GM23338 (cell line): ENCODE measurements around the gene EIF3J. TPM values are rescaled to one million over a fixed set of nuclear protein-coding genes. Genes with fewer than 3 reads are reported as not detected.
A peak's percentile ranks its signal among the peaks of the same experiment; 100 is the strongest.
"Not testable (repeated sequence)": the region's sequence is repeated elsewhere in the genome, so short reads cannot be mapped to it uniquely, and the experiment has no call there.

Experiments used
- ATAC-seq: fragments of 200-7000 bp; cut with Tn5 transposase; 3 replicates; pipeline ENCODE4 v1.9.1; 2020
- DNase-seq: peaks from one replicate; pipeline ENCODE4 v3.0.0-alpha.2; 2015; ENCODE audit warnings: low spot score
- H2AFZ ChIP-seq: fragments of 200-600 bp; sonication (generic); 2 replicates; pipeline ENCODE4 v1.8.0; 2016; ENCODE audit warnings: antibody characterized with exemption, mild to moderate bottlenecking, moderate library complexity
- H3F3A ChIP-seq: fragments of 200-600 bp; sonication (generic); replicated peaks from 2 replicates; pipeline ENCODE4 v1.8.0; 2017; ENCODE audit warnings: antibody characterized with exemption, mixed run types, low read depth
- H3K27ac ChIP-seq: fragments of 200-600 bp; sonication (generic); 2 replicates; pipeline ENCODE4 v1.6.1; 2016; ENCODE audit warnings: low read depth
- H3K27me3 ChIP-seq: fragments of 200-600 bp; sonication (generic); 2 replicates; pipeline ENCODE4 v1.8.0; 2016; ENCODE audit warnings: mild to moderate bottlenecking, mixed run types, moderate library complexity; ENCODE audit not compliant: insufficient read depth
- H3K36me3 ChIP-seq: fragments of 200-600 bp; sonication (generic); 2 replicates; pipeline ENCODE4 v1.8.0; 2016; ENCODE audit warnings: mild to moderate bottlenecking; ENCODE audit not compliant: insufficient read depth
- H3K4me1 ChIP-seq: fragments of 200-600 bp; sonication (generic); 2 replicates; pipeline ENCODE4 v1.8.0; 2016; ENCODE audit warnings: mild to moderate bottlenecking, moderate library complexity; ENCODE audit not compliant: insufficient read depth
- H3K4me2 ChIP-seq: fragments of 200-600 bp; sonication (generic); 2 replicates; pipeline ENCODE4 v1.7.1; 2017; ENCODE audit warnings: mixed run types
- H3K4me3 ChIP-seq: fragments of 200-600 bp; sonication (generic); 2 replicates; pipeline ENCODE4 v1.6.1; 2016; ENCODE audit warnings: mixed run types
- H3K79me2 ChIP-seq: fragments of 200-600 bp; sonication (generic); replicated peaks from 2 replicates; pipeline ENCODE4 v1.8.0; 2017; ENCODE audit warnings: mild to moderate bottlenecking; ENCODE audit not compliant: insufficient read depth
- H3K9me2 ChIP-seq: fragments of 200-600 bp; sonication (generic); 2 replicates; pipeline ENCODE4 v1.8.0; 2017; ENCODE audit not compliant: insufficient read depth
- H4K20me1 ChIP-seq: fragments of 200-600 bp; sonication (generic); replicated peaks from 2 replicates; pipeline ENCODE4 v1.8.0; 2017; ENCODE audit warnings: mild to moderate bottlenecking; ENCODE audit not compliant: insufficient read depth
- H3K27ac Mint-ChIP-seq: 2 replicates; pipeline ENCODE4 v1.8.0; 2020; ENCODE audit warnings: inconsistent platforms, mild to moderate bottlenecking, moderate library complexity, mixed read lengths
- H3K27me3 Mint-ChIP-seq: 3 replicates; pipeline ENCODE4 v1.8.0; 2022; ENCODE audit warnings: low read depth, mild to moderate bottlenecking, moderate library complexity, mixed read lengths, inconsistent platforms; ENCODE audit not compliant: insufficient read depth, poor library complexity
- H3K36me3 Mint-ChIP-seq: 3 replicates; pipeline ENCODE4 v1.8.0; 2021; ENCODE audit warnings: low read depth, mild to moderate bottlenecking, inconsistent platforms, moderate library complexity, mixed read lengths
- H3K4me1 Mint-ChIP-seq: 3 replicates; pipeline ENCODE4 v1.8.0; 2020; ENCODE audit warnings: mild to moderate bottlenecking, inconsistent platforms, mixed read lengths
- H3K4me3 Mint-ChIP-seq: 3 replicates; pipeline ENCODE4 v1.8.0; 2021; ENCODE audit warnings: moderate library complexity, mild to moderate bottlenecking, inconsistent platforms, mixed read lengths
- H3K9me3 Mint-ChIP-seq: 3 replicates; pipeline ENCODE4 v1.8.0; 2020; ENCODE audit warnings: moderate library complexity, mild to moderate bottlenecking, inconsistent platforms, mixed read lengths
- CTCF ChIP-seq, 2 experiments: fragments of 200-600 bp in 1 of 2; sonication (generic) in 1 of 2; conservative IDR thresholded peaks; 2 replicates each; pipeline versions ENCODE4 v1.5.1 to v1.6.1; 2016 to 2017; ENCODE audit warnings: antibody characterized with exemption in 2 of 2, low read depth in 2 of 2, mild to moderate bottlenecking in 2 of 2, moderate library complexity in 1 of 2
- NANOG ChIP-seq: IDR thresholded peaks from 2 replicates; pipeline ENCODE4 v1.6.1; 2016; ENCODE audit warnings: antibody characterized with exemption, borderline replicate concordance
- STAT1 ChIP-seq: IDR thresholded peaks from one replicate; pipeline ENCODE4 v1.6.1; 2016; ENCODE audit warnings: antibody characterized with exemption; ENCODE audit not compliant: unreplicated experiment
- ZNF331 ChIP-seq: fragments of 250-450 bp; sonication (Bioruptor Pico); IDR thresholded peaks from 2 replicates; pipeline ENCODE4 v1.5.0; 2020; ENCODE audit warnings: low read depth, mild to moderate bottlenecking, moderate library complexity
- ZNF462 ChIP-seq: fragments of 250-450 bp; sonication (Bioruptor Pico); IDR thresholded peaks from 2 replicates; pipeline ENCODE4 v1.5.0; 2020; ENCODE audit warnings: mild to moderate bottlenecking, moderate library complexity
- polyA plus RNA-seq: library from polyadenylated mRNA; unstranded; fragments of >200 nt; fragmentation: Nextera tagmentation; extraction: Ambion mirVana; gene quantifications from 2 replicates; pipeline ENCODE4 v1.2.1, GENCODE V29; 2016
- total RNA-seq: library from RNA; depleted of rRNA; stranded (reverse); fragments of >200 nt; shearing (Covaris generic); gene quantifications from 2 replicates; pipeline ENCODE4 v1.2.3, GENCODE V29; 2014

EIF3J gene
- total and polyA plus RNA-seq, 2 experiments from 2014 or later = 62.7 to 66.6 TPM

DNA sequence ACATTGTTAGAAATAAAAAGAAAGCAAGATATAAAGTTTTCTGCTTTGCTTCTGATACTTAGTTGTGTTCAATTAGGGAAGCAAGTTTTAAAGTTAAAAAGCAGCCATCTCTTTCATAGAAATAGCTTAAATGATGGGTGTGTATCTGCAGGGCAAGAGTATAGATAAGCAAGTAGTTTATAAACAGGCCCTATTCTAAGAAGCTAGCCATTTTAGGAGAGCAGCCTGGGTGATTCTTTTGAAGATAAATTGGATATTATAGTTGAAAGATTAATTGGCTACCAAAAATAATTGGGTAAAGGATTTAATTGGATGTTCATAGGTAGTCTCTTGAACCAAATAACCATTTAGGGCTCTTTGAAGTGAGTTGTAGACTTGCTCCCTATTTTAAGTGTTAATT lies 5.6 kb downstream of the EIF3J start (continued):
- no peak for TF ChIP-seq STAT1
- TF ChIP-seq CTCF (conservative IDR thresholded peaks at IDR 0.05; ENCODE audit: low read depth in 2 of 2) = no peak
- TF ChIP-seq NANOG = no peak
- no peak for TF ChIP-seq ZNF331

DNA sequence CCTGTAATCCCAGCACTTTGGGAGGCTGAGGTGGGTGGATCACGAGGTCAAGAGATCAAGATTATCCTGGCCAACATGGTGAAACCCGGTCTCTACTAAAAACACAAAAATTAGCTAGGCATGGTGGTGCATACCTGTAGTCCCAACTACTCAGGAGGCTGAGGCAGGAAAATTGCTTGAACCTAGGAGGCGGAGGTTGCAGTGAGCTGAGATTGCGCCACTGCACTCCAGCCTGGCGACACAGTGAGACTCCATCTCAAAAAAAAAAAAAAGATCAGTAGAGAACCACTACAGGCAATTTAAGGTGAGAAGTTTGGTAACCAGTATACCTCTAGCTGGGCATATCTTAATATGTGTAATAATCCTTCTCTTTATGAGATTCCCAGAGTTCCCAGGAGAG lies 7.8 kb downstream of the EIF3J start:
- H2AFZ ChIP-seq, H3K27ac Mint-ChIP-seq, H3K27me3 Mint-ChIP-seq, H3K4me3 ChIP-seq, H3K4me1 Mint-ChIP-seq, H3K4me3 Mint-ChIP-seq, H3K27me3 ChIP-seq, DNase-seq, ATAC-seq, H3K4me1 ChIP-seq, H3K9me2 ChIP-seq, H3K27ac ChIP-seq, H3K9me3 Mint-ChIP-seq, H3K36me3 ChIP-seq, H3K4me2 ChIP-seq, H3F3A ChIP-seq: not testable (repeated sequence)
- peaks cover 48% of the 10 kb centered on the region for H3K36me3 Mint-ChIP-seq
- Histone ChIP-seq H4K20me1 (peaks cover 19% of the 10 kb centered on the region), H3K79me2 (peaks cover 96% of the 10 kb centered on the region)

- ATAC-seq (peak; percentile 62; the same call in 2 of the 3 replicates), DNase-seq (peak; percentile 52)
- Histone ChIP-seq H3K79me2 (peaks cover 99% of the 10 kb centered on the region), H4K20me1 (peaks cover 17% of the 10 kb centered on the region), H3K4me3 (no peak overlapping the region), H3K4me2 (no peak overlapping the region), H3K9me2 (no peaks in the 10 kb centered on the region), H3F3A (no peaks in the 10 kb centered on the region), H3K36me3 (peaks cover 2% of the 10 kb centered on the region; the same call in 1 of the 2 replicates), H3K4me1 (no peaks in the 10 kb centered on the region), H3K27ac (no peak overlapping the region), H3K27me3 (no peaks in the 10 kb centered on the region), H2AFZ (no peak overlapping the region)
- TF ChIP-seq CTCF (conservative IDR thresholded peaks at IDR 0.05; ENCODE audit: low read depth in 2 of 2) = peak; percentile 55 to 65
- no peak for TF ChIP-seq ZNF462 (CRISPR knock-in tag)
- Mint-ChIP-seq H3K27me3 (peaks cover 5% of the 10 kb centered on the region), H3K27ac (no peak overlapping the region), H3K4me1 (peaks cover 4% of the 10 kb centered on the region; the same call in 2 of the 3 replicates), H3K9me3 (no peaks in the 10 kb centered on the region), H3K4me3 (no peak overlapping the region), H3K36me3 (peaks cover 44% of the 10 kb centered on the region)
Measured at GRCh38 chr15:44545913-44546802, 9.2 kb downstream of the EIF3J start.
